ENCODE measurements around the gene CYTH3. TPM values are rescaled to one million over a fixed set of nuclear protein-coding genes. Genes with fewer than 3 reads are reported as not detected.

Gene CYTH3
- total and polyA plus RNA-seq, 2 of the 8 experiments (the other 6 are each of a cell fraction or from before 2014, with no cell fraction given): 10.3 to 11.9 TPM

GRCh38 chr7:6117533-6117932 lies 154.9 kb downstream of the CYTH3 start (continued):
- no peak for TF ChIP-seq CHD7 (IDR thresholded peaks at IDR 0.05; ENCODE audit: insufficient replicate concordance, low read length)
- no peak for TF ChIP-seq SP2 (IDR thresholded peaks at IDR 0.05; ENCODE audit: low read length)
- TF ChIP-seq SP1 (IDR thresholded peaks at IDR 0.05; ENCODE audit: low read depth, low read length): no peak
- no peak for TF ChIP-seq SIX5 (IDR thresholded peaks at IDR 0.05; ENCODE audit: low read depth, low read length)
- TF ChIP-seq MAFK (IDR thresholded peaks at IDR 0.05; ENCODE audit: low read depth, low read length): no peak
- TF ChIP-seq GABPA (IDR thresholded peaks at IDR 0.05; ENCODE audit: borderline replicate concordance, insufficient read depth, low read length): no peak
- no peak for TF ChIP-seq HDAC6 (IDR thresholded peaks at IDR 0.05; ENCODE audit: low read depth, low read length)
- no peak for TF ChIP-seq RXRA (IDR thresholded peaks at IDR 0.05; ENCODE audit: insufficient read depth, low read depth, low read length)

Measured in H1 (cell line).